Right lobe of liver (tissue), 4 donors: ENCODE results near the gene ING2.
"Not testable (repeated sequence)": the region's sequence is repeated elsewhere in the genome, so short reads cannot be mapped to it uniquely, and the experiment has no call there.

Experiments
- POLR2A ChIP-seq: fragments of 450-650 bp; IDR thresholded peaks from one replicate; pipeline ENCODE4 v1.6.1; 2017; ENCODE audit warnings: antibody characterized with exemption, mild to moderate bottlenecking
- TF ChIP-seq, protein P1 (sequence below), 4 donors: fragments of 200-600 bp in 3 of 4; fragments of 450-650 bp in 1 of 4; IDR thresholded peaks; one replicate each; pipeline versions ENCODE4 v1.5.1 to v1.8.0; 2016 to 2022; ENCODE audit warnings: antibody characterized with exemption in 4 of 4, mild to moderate bottlenecking in 2 of 4
- donor health status: DM: no; HTN: no; CAD: no.
- donor health status: DM: no; HTN: no; CAD: no.
- donor health status: DM: no; HTN: yes; CAD: no.

DNA sequence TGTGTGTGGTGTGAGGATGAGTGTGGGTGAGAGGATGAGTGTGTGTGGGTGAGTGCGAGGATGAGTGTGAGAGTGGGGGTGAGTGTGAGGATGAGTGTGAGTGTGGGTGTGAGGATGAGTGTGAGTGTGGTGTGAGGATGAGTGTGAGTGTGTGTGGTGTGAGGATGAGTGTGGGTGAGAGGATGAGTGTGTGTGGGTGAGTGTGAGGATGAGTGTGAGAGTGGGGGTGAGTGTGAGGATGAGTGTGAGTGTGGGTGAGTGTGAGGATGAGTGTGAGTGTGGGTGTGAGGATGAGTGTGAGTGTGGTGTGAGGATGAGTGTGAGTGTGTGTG lies 48.3 kb downstream of the ING2 start:
- TF ChIP-seq, protein P1, sequence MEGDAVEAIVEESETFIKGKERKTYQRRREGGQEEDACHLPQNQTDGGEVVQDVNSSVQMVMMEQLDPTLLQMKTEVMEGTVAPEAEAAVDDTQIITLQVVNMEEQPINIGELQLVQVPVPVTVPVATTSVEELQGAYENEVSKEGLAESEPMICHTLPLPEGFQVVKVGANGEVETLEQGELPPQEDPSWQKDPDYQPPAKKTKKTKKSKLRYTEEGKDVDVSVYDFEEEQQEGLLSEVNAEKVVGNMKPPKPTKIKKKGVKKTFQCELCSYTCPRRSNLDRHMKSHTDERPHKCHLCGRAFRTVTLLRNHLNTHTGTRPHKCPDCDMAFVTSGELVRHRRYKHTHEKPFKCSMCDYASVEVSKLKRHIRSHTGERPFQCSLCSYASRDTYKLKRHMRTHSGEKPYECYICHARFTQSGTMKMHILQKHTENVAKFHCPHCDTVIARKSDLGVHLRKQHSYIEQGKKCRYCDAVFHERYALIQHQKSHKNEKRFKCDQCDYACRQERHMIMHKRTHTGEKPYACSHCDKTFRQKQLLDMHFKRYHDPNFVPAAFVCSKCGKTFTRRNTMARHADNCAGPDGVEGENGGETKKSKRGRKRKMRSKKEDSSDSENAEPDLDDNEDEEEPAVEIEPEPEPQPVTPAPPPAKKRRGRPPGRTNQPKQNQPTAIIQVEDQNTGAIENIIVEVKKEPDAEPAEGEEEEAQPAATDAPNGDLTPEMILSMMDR (IDR thresholded peaks at IDR 0.05): not testable (repeated sequence)
- TF ChIP-seq POLR2A: not testable (repeated sequence)
